DOHH2 (cell line): ENCODE measurements around the gene BCL11B.

Experiments
- H3F3A ChIP-seq: fragments of 200-600 bp; sonication (generic), shearing (Covaris generic); 2 replicates; pipeline ENCODE4 v1.6.0; 2016; ENCODE audit warnings: antibody characterized with exemption, mild to moderate bottlenecking; ENCODE audit not compliant: control insufficient read depth, insufficient read depth
- H3K27ac ChIP-seq: fragments of 200-600 bp; sonication (generic); 2 replicates; pipeline ENCODE4 v1.5.1; 2014; ENCODE audit warnings: low read depth, mild to moderate bottlenecking, low read length, moderate library complexity
- H3K27me3 ChIP-seq: fragments of 200-600 bp; sonication (generic); 2 replicates; pipeline ENCODE4 v1.6.1; 2014; ENCODE audit warnings: mild to moderate bottlenecking, low read length, mixed read lengths; ENCODE audit not compliant: control insufficient read depth
- H3K36me3 ChIP-seq: fragments of 200-600 bp; sonication (generic); 2 replicates; pipeline ENCODE4 v1.6.1; 2014; ENCODE audit warnings: mild to moderate bottlenecking, low read length, moderate library complexity, mixed read lengths; ENCODE audit not compliant: control insufficient read depth
- H3K4me1 ChIP-seq: fragments of 200-600 bp; sonication (generic); 2 replicates; pipeline ENCODE4 v1.6.1; 2014; ENCODE audit warnings: mild to moderate bottlenecking, low read length, mixed read lengths; ENCODE audit not compliant: control insufficient read depth
- H3K4me2 ChIP-seq: fragments of 200-600 bp; sonication (generic); 2 replicates; pipeline ENCODE4 v1.6.0; 2014; ENCODE audit warnings: mild to moderate bottlenecking, low read length, moderate library complexity
- H3K4me3 ChIP-seq: fragments of 200-600 bp; sonication (generic); 2 replicates; pipeline ENCODE4 v1.5.1; 2014; ENCODE audit warnings: mild to moderate bottlenecking, low read length, mixed read lengths
- H3K79me2 ChIP-seq: fragments of 200-600 bp; sonication (generic); 2 replicates; pipeline ENCODE4 v1.6.1; 2014; ENCODE audit warnings: mild to moderate bottlenecking, low read length, mixed read lengths; ENCODE audit not compliant: control insufficient read depth
- H3K9me2 ChIP-seq: fragments of 200-600 bp; sonication (generic); replicated peaks from 2 replicates; pipeline ENCODE4 v1.6.1; 2014; ENCODE audit warnings: mild to moderate bottlenecking, low read length, mixed read lengths; ENCODE audit not compliant: control insufficient read depth
- H3K9me3 ChIP-seq: fragments of 200-600 bp; sonication (generic); 2 replicates; pipeline ENCODE4 v1.6.1; 2014; ENCODE audit warnings: antibody characterized with exemption, low read length, mixed read lengths; ENCODE audit not compliant: control insufficient read depth, insufficient read depth
- H4K20me1 ChIP-seq: fragments of 200-600 bp; sonication (generic); 2 replicates; pipeline ENCODE4 v1.6.0; 2014; ENCODE audit warnings: low read depth, mild to moderate bottlenecking, antibody characterized with exemption, low read length, moderate library complexity; ENCODE audit not compliant: control insufficient read depth, insufficient read depth
- EZH2phosphoT487 ChIP-seq: fragments of 200-600 bp; sonication (generic); IDR thresholded peaks from 2 replicates; pipeline ENCODE4 v1.6.1; 2017; ENCODE audit warnings: borderline replicate concordance, mild to moderate bottlenecking, antibody characterized with exemption, low read length, moderate library complexity, mixed read lengths
- TF ChIP-seq, protein P1 (sequence below): fragments of 200-600 bp; sonication (generic); IDR thresholded peaks from one replicate; pipeline ENCODE4 v1.5.1; 2014; ENCODE audit warnings: antibody characterized with exemption, mild to moderate bottlenecking, low read depth, low read length; ENCODE audit not compliant: poor library complexity, severe bottlenecking

Gene BCL11B

GRCh38 chr14:99235582-99236320 lies 36.2 kb downstream of the BCL11B start:
- H3K9me2 ChIP-seq, result no peaks in the 10 kb centered on the region
- no peaks in the 10 kb centered on the region for H3K4me1 ChIP-seq
- H3K4me2 ChIP-seq, result no peak overlapping the region
- H4K20me1 ChIP-seq, result no peaks in the 10 kb centered on the region
- no peaks in the 10 kb centered on the region for H3K9me3 ChIP-seq
- TF ChIP-seq, protein P1, sequence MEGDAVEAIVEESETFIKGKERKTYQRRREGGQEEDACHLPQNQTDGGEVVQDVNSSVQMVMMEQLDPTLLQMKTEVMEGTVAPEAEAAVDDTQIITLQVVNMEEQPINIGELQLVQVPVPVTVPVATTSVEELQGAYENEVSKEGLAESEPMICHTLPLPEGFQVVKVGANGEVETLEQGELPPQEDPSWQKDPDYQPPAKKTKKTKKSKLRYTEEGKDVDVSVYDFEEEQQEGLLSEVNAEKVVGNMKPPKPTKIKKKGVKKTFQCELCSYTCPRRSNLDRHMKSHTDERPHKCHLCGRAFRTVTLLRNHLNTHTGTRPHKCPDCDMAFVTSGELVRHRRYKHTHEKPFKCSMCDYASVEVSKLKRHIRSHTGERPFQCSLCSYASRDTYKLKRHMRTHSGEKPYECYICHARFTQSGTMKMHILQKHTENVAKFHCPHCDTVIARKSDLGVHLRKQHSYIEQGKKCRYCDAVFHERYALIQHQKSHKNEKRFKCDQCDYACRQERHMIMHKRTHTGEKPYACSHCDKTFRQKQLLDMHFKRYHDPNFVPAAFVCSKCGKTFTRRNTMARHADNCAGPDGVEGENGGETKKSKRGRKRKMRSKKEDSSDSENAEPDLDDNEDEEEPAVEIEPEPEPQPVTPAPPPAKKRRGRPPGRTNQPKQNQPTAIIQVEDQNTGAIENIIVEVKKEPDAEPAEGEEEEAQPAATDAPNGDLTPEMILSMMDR, result no peak
- no peak for TF ChIP-seq EZH2phosphoT487
- H3K27me3 ChIP-seq, result no peaks in the 10 kb centered on the region
- H3K4me3 ChIP-seq, result no peak overlapping the region
- no peaks in the 10 kb centered on the region for H3F3A ChIP-seq
- no peaks in the 10 kb centered on the region for H3K36me3 ChIP-seq
- no peaks in the 10 kb centered on the region for H3K79me2 ChIP-seq
- H3K27ac ChIP-seq, result no peak overlapping the region

- Histone ChIP-seq H4K20me1 (no peaks in the 10 kb centered on the region), H3K27ac (no peak overlapping the region), H3K9me3 (no peaks in the 10 kb centered on the region), H3F3A (no peaks in the 10 kb centered on the region), H3K79me2 (no peaks in the 10 kb centered on the region), H3K4me3 (no peak overlapping the region), H3K36me3 (no peaks in the 10 kb centered on the region), H3K4me2 (no peak overlapping the region), H3K4me1 (no peaks in the 10 kb centered on the region), H3K9me2 (no peaks in the 10 kb centered on the region), H3K27me3 (no peaks in the 10 kb centered on the region)
- no peak for TF ChIP-seq EZH2phosphoT487
- TF ChIP-seq, protein P1, result no peak
Observed at GRCh38 chr14:99234961-99235571, 36.9 kb downstream of the BCL11B start.

DNA sequence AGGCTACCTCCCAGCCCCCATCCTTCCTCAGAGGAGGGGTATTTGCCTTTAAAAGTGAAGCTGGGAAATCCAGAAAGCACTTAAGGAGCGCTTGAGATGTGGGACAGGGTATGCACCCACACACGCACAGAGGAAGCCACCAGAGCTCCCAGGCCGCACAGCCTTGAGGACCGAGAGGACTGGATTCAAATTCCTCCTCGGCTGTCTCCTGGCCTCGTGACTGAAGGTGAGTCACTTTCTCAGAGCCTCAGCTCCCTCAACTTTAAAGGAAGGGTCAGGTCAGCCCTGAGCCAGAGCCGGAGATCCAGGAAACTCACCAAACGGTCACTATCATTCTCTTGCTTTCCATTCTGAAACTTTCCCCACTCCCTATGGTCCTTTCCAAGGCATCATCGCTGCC lies 37.6 kb downstream of the BCL11B start:
- Histone ChIP-seq H3K79me2 (no peaks in the 10 kb centered on the region), H3K4me1 (no peaks in the 10 kb centered on the region), H4K20me1 (no peaks in the 10 kb centered on the region), H3K27ac (no peak overlapping the region), H3K4me2 (no peak overlapping the region), H3F3A (no peaks in the 10 kb centered on the region), H3K4me3 (no peak overlapping the region), H3K36me3 (no peaks in the 10 kb centered on the region), H3K9me2 (no peaks in the 10 kb centered on the region), H3K27me3 (no peaks in the 10 kb centered on the region), H3K9me3 (no peaks in the 10 kb centered on the region)
- TF ChIP-seq EZH2phosphoT487, result no peak
- TF ChIP-seq, protein P1, result no peak
